ENCODE results near the gene AP2A2. TPM values are rescaled to one million over a fixed set of nuclear protein-coding genes. Genes with fewer than 3 reads are reported as not detected.

The AP2A2 gene
- total and polyA plus RNA-seq, 2 of the 4 experiments (the other 2 are of a cell fraction) = 19.9 to 49.0 TPM

- peaks cover 6% of the 10 kb centered on the region; the same call in 1 of the 2 replicates for H4K20me1 ChIP-seq (ENCODE audit: insufficient read depth, low read length)
- H3K56ac ChIP-seq (ENCODE audit: extremely low read depth, insufficient read depth, low read length) = no peak overlapping the region
- H3K4me2 ChIP-seq (ENCODE audit: low read depth, low read length) = no peak overlapping the region
- no peak overlapping the region for H3K4me3 ChIP-seq (ENCODE audit: insufficient read depth, low read depth, low read length)
- BruUV-seq (replicated peaks) = no TSS peak
- H2AFZ ChIP-seq (replicated peaks; ENCODE audit: low read length, poor library complexity) = no peak overlapping the region
- H2BK5ac ChIP-seq (ENCODE audit: low read depth, low read length, poor library complexity, severe bottlenecking) = no peak overlapping the region
- H2BK120ac ChIP-seq (ENCODE audit: low read depth, low read length) = no peak overlapping the region
- WGBS, 2 experiments (ENCODE audit: extremely low coverage in 2 of 2, insufficient read length in 1 of 2) = 73% methylated on average over 5 of the region's 14 CpGs; no CpG with 5 or more reads in 1 of the 2 experiments
- DNase-seq (no peak), ATAC-seq (ENCODE audit: low read depth) (no peak)
- in situ Hi-C loops (cut with MboI; ENCODE audit: low sequenced_read_pairs) = no loop called here
- no peak overlapping the region for H4K91ac ChIP-seq (ENCODE audit: insufficient read depth, low read depth, low read length)
- no peak overlapping the region for H4K5ac ChIP-seq (ENCODE audit: low read depth, low read length)
- H2AK5ac ChIP-seq (ENCODE audit: low read depth, low read length) = no peak overlapping the region
- no peak overlapping the region for H3K18ac ChIP-seq (ENCODE audit: low read depth, low read length)
- H3K9me3 ChIP-seq (ENCODE audit: control insufficient read depth, insufficient read depth, low read length) = no peaks in the 10 kb centered on the region
- POLR2A ChIA-PET (ENCODE audit: unreplicated experiment) = no interaction called here
- no peak overlapping the region for H2AK9ac ChIP-seq (replicated peaks; ENCODE audit: low read depth, low read length, poor library complexity)
- H3K14ac ChIP-seq (replicated peaks; ENCODE audit: low read depth, low read length) = no peak overlapping the region
- no peak overlapping the region for H3K23ac ChIP-seq (ENCODE audit: low read depth, low read length)
- no peaks in the 10 kb centered on the region for H3K36me3 ChIP-seq (ENCODE audit: control insufficient read depth, insufficient read depth, low read length)
- H3K9ac ChIP-seq (ENCODE audit: low read depth, low read length) = no peak overlapping the region
- no peak overlapping the region for H2BK20ac ChIP-seq (ENCODE audit: low read depth, low read length)
- no peaks in the 10 kb centered on the region for H3K9me1 ChIP-seq (ENCODE audit: insufficient read depth, low read length)
- H3K27ac ChIP-seq (ENCODE audit: insufficient read depth, low read length) = no peak overlapping the region
- intact Hi-C loops (cut with micrococcal nuclease) = no loop called here
- no peaks in the 10 kb centered on the region for H3K4me1 ChIP-seq (ENCODE audit: control insufficient read depth, insufficient read depth, low read length)
- dilution Hi-C loops (cut with HindIII; ENCODE audit: low sequenced_read_pairs, unreplicated experiment) = no loop called here
- H4K8ac ChIP-seq (ENCODE audit: low read depth in 2 of 2, low read length in 2 of 2) = no peak overlapping the region
- no peaks in the 10 kb centered on the region for H3K79me1 ChIP-seq (ENCODE audit: low read depth in 1 of 2, low read length in 2 of 2)
- H3K27me3 ChIP-seq (ENCODE audit: control insufficient read depth, insufficient read depth, low read length) = no peaks in the 10 kb centered on the region
- H2BK15ac ChIP-seq (ENCODE audit: low read depth, low read length) = no peak overlapping the region
- CTCF ChIA-PET = no interaction called here
- TF ChIP-seq POLR2A (IDR thresholded peaks at IDR 0.05; ENCODE audit: low read depth, low read length) (no peak), BHLHE40 (IDR thresholded peaks at IDR 0.05; ENCODE audit: low read depth, low read length) (no peak), CHD1 (IDR thresholded peaks at IDR 0.05; ENCODE audit: low read depth, low read length) (no peak), MXI1 (IDR thresholded peaks at IDR 0.05; ENCODE audit: borderline replicate concordance, low read depth, low read length) (no peak), USF2 (IDR thresholded peaks at IDR 0.05; ENCODE audit: low read depth, low read length) (no peak), CEBPB (IDR thresholded peaks at IDR 0.05; ENCODE audit: low read depth, low read length) (no peak), CTCF (conservative IDR thresholded peaks at IDR 0.05; ENCODE audit: low read depth, low read length) (no peak)
- no peak overlapping the region for H3K4ac ChIP-seq (ENCODE audit: low read depth, low read length)
Observed at GRCh38 chr11:1028616-1029015, 102.9 kb downstream of the AP2A2 start.

Measured in IMR-90 (cell line).